CD4-positive, alpha-beta T cell treated with Interleukin-15 for 4 hours (primary cell): ENCODE measurements around the gene PSD2.

Experiments
- DNase-seq: peaks from one replicate; pipeline ENCODE4 v3.0.0-alpha.2; 2020; ENCODE audit warnings: low spot score

The PSD2 gene

DNA sequence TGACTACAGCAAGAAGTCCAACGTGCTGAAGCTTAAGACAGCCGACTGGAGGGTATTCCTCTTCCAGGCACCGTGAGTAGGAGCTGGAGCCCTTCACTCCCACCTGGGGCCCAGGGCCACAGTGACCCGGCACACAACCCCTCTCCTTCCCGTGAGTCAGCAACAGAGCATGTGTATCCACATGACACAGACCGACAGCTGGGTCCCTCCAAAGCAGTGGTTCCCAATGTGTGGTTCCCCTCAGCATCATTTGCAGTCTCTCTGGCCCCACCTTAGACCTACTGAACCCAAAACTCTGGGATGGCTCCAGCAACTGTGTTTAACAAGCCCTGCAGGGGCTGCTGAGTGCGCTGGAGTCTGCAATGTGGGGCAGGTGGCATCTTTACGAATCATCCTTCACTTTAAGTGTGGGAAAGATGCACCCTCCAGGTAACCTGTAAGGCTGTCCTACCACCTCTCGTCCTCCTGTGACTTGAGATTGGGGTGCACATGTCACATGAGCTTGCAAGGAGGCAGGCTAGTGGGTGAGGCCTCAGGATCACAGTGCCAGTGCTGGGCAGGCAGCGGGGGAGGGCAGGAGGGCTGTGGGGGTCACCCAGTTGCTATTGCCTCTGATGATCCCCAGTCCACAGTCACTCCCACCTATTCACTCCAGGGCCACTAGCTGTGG, 42.2 kb downstream of the PSD2 start:
- no peak for DNase-seq

DNA sequence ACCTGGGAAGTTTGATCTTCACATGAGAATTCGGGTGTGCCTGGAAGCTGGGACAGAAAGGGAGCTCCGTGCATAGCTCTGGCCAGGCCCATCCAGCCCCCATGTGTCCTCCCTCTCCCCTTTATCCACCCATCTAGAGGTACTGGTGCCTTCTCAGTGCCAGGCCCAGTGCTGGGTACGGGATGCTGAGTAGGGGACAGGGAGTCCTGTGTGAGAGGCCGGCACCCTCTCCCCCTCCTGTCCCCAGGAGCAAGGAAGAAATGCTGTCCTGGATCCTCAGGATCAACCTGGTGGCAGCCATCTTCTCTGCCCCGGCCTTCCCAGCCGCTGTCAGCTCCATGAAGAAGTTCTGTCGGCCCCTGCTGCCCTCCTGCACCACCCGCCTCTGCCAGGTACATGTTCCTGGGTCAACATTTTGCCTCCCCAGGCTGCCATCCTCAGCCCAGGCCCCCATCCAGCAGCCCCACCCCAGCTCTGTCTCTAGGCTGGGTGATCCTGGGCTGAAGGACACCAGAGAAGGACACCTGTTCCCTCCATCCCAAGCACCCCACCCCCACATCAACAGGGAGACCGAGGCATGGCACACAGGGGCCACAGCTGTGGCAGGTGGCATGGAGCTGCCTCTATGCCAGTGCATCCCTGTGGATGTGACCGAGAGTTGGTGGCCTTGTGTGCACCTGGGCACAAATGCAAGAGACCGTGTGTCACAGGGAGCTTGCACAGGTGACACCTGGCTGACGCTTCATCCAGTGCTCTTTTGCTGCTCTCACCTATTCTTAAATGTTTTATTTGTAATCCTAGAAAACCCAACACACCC, 43.0 kb downstream of the PSD2 start:
- no peak for DNase-seq

DNA sequence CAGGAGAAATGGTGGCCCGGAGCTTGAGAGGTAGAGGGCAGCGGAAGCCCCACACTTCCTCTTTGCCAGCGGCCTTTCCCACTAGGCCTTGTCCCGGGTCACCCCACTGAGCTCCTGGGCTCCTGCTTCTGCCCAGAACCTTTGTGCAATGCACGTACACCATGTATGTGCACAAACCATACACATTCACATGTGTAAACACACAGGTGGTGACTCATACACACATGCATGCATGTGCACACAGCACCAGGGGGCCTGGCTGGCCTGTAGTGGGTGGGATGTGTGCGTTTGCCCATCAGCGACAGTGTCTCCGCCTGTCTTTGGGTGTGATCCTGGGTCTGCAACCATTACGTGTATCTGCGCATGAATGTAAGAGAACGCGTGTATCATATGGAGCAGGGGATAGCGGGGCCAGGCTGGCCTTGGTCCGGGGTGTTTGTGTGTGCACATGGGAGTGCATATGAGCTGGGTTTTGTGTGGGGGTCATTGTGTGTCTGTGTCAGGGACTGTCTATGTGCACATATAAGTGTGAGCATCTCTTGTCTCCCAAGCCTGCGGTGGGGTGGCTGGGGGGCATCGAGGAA, 43.7 kb downstream of the PSD2 start:
- no peak for DNase-seq

DNA sequence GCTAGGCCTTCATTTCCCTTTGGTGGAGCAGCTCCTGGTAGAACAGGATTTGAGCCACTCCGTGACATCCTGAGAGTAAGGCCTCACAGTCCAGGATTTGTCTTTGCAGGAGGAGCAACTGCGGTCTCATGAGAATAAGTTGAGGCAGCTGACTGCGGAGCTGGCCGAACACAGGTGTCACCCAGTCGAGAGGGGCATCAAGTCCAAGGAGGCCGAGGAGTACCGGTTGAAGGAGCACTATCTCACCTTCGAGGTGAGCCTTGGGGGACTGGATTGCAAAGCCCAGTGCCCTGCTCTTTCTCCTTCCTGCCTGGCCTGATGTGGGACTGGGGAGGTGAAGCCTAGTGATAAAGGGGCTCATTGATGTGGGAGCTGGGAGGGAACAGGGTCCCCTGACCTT, 44.3 kb downstream of the PSD2 start:
- no peak for DNase-seq

DNA sequence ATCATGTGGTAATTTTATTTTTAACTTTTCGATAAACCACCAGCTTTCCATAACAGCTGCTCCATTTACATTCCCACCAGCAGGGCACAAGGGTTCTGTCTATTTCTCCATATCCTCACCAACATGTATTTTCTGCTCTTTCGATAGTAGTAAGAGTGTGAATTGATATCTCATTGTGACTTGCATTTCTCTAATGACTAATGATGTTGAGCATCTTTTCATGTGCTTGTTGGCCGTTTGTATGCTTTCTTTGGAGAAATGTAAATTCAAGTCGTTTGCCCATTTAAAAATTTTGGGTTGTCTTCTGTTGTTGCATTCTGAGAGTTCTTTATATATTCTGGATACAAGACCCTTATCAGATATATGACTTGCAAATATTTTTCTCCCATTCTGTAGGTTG, 45.9 kb downstream of the PSD2 start:
- no peak for DNase-seq

DNA sequence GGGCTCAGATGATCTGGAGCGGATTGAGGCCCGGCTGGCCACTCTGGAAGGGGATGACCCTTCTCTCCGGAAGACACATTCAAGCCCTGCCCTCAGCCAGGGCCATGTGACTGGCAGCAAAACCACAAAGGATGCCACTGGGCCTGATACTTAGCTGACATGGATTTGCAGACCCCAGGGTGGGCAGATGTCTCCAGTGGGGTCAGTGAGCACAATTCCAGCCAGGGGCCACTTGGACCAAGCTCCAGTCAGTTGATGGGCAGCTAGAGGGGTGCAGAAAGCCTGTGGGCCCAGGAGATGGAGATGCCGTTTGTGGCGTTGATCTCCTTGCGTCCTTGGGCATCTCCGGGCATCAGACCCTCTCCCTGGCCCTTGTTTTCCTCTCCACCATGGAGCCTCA, 46.7 kb downstream of the PSD2 start:
- DNase-seq: no peak

DNA sequence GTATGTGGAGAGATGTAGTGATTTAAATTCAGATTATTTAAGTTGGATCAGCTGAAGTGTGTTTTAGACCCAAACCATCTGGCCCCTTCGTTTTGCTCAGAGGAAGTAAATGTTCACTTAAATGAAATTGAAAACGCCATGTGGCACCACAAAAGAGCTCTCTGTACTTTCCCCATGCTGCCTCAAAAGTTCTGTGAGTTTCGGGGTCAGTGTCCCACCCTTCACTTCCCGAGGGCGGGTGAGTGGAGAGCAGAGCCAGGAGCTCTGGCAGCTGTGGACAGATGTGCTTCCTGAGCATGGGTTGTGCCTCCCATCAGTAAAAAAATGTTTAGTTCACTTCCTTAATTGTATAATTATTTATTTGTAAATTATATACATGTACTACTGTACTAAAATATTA, 48.4 kb downstream of the PSD2 start:
- no peak for DNase-seq

DNA sequence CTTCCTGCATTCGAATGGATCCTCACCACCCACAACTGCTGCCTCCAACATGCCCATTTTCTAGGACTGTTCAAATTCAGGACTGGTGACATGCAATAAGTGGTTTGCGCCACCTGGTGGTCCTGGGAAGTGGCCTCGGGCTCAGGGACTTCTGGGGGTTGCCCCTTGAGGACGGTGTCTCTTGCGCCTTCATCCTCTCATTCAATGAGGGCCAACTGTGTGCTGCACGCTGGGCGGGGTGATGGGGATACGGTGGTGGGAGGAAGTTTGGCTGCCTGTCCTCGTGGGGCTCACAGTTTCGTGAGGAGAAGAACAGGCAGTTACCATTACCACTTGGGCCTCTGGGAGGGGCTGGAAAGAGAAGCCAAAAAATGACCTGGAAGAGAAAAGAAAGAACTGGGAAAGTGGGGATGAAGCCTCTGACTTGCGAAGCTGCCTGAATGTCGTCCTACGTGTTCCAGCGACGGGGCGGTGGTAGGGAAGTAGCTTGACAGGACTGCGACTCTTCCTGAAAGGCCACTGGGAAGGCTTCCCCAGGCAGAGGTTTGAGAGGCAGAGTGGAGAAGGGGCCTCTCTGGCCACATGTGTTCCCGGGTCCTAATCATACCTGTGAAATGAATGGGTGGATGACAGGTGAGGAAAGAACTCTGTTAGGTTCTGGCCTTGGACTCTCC, 49.0 kb downstream of the PSD2 start:
- DNase-seq: peak; percentile 64

DNA sequence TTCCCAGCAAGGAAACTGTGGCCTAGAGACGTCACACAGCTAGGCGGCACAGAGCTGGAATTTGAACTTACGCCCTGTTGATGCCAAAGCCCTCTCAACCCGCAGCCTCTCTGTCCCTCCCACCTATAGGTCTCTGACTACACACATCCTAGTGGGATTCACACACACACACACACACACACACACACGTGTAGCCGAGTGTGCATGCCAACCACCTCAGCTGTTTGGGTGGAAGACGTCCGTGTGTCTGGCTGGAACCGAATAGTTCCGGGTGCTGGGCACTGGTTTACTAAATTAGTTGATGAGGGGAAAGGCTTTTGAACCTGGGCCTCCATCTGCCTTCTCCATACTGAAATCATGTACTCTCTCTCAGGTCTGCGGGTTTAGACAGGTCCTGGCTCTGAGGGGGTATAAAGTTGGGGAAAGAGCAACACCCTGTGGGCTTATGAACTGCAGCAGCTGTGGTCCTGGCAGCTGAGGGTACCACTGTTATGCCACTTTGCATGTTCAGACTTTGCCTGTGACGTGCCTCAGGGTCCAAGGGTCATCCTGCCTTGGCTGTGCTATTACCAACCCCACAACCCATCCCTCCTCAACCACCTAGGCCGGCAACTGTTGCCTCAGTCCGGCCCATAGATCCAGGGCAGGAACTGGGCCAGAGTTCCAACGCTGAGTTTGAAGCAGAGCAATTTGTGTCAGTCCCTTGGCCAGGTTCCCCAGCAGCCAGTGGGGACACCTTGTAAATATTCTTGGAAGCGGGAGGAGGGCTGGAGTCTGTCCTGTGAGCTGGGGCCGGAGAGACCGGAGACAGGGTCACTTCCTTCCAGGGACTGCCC, 50.5 kb downstream of the PSD2 start:
- DNase-seq: no peak

DNA sequence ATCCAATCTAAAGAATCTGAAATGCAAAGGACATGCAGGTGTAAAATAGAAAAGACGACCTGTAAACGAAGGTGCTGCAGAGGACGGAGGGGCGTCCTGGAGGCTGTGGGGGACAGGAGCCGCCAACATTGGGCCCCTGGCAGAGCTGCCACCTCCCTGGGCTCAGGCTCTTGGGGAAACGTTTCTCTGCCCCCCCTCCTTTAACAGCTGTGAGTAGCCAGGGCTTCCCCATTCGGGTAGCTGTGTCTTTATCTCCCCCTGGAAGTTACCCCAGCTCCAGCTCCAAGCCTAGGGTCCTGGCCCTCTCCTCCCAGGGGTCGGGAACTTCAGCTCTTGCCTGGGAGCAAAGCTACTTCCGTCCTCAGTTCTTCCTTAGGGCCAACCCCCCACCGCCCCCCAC, 51.5 kb downstream of the PSD2 start:
- DNase-seq: no peak

DNA sequence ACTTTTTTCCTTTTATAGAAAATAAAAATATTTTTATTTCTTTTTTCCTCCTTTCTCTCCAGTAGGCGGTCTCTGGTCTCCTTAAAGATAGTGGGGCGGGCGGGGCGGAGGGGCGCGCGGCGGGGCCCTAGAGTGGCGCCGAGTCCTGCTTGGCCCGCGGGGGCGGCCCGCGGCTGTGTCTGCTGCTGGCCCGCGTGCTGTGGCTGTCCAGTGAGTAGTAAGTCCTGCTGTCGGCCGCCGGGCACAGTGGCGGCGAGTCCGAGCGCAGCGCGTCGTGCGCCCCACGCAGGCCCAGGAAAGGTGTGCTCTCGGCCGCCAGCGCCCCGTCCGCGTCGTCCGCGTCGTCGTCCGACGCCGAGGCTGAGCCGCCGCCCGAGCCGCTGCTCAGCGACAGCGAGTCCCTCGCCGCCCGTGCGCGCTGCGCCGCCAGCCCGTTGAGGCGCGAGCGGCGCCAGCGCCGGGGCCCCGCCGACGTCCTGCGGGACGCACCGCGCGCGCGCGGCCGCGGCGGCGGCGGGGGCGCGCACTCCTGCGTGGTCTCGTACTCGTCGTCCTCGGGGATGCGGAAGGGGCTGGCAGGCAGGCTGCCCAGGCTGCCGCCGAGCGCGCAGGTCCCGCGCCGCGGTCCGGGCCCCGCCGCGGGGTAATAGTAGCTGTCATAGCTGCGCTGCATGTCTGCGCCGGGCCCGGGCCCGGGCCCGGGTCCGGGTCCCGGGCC, 52.3 kb downstream of the PSD2 start:
- DNase-seq: peak; percentile 75

DNA sequence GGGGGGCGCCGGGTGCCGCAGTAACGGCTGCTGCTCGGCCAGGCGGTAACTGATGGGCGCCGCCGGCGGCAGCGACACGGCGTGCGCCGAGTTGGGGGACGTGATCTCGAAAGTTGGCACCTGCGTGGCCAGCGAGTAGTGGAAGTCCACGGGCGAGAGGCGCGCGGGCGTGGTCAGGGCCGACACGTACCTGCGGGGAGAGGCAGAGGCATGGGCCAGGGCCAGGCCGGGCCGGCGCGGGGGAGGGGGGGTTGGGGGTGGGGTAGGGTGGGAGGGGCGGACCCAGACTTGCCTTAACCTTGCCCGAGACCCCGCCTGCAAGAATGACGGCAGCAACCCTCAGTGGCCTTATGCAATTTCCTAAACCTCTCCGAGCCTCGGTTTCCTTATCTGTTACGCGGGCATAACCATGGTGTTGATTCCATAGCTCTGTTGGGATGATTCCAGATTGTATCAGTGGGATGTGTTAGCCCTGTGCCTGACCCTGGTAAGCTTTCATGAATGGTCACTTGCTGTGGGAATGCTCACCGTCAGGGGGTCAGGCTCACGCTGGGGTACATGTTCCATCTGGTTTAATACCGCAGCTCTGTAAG, 53.0 kb downstream of the PSD2 start:
- peak; percentile 5 for DNase-seq

DNA sequence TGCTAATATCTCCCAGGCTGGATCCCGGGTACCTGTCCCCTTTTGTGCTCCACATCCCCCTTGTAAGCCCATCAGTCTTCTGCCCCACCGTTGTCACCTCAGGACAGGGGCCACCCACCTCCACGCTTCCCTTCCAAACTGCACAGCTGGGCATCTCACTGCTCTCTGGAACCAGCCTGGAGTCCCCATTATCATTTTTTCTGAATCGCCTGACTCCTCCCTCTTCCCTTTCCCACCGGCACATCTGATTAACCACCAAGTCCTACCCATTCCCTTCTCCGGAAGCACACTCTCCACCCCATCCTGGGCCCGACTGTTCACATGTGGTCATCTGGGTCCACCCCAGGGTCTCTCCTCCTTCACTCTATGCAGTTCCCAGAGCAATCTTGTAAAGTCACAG, 53.9 kb downstream of the PSD2 start:
- DNase-seq: no peak

DNA sequence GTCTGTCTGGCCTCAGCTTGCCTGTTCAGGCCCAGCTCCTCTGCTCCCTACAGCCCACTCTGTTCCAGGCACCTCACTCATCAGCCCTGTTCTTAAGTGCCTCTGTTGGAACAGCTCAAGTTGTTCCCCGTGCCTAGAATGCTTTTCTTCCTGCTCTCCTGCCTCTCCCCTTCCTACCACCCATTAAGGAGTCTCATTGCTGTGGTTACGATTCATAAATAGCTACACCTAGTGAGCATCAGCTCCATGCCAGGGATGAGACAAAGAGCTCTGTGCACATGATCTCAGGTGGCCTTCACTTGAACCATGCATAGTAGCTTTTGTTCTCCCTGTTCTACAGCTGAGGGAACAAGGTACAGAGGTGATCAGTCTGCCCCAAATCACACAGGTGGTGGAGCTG, 54.3 kb downstream of the PSD2 start:
- no peak for DNase-seq

DNA sequence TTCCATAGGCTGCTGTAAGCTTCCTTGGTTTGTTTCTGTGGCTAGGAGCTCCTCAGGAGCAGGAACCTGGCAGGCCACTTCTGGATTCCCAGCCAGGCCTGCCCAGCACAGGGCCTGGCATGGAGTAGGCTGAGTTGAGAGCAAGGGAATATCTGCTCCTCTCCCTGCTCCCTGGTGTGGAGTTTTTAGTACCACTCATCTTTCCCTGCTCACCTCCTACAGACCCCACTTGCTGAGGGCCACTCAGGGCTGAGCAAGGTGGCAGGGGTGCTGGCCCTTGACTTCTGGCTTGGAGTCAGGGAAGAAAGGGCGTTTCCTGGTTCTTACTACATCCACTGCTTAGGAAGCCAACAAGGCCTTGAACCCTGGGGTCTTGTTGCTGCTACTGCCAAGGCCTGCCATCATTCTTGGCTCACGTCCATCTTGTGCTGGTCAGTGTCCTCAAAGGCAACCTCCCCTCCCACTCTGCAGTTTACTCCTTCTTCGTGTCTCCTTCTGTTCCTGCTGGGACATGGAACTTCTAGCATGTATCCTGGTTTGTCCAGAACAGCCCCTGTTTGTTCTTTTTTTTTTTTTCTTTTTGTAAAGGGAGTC, 54.9 kb downstream of the PSD2 start:
- DNase-seq: no peak

DNA sequence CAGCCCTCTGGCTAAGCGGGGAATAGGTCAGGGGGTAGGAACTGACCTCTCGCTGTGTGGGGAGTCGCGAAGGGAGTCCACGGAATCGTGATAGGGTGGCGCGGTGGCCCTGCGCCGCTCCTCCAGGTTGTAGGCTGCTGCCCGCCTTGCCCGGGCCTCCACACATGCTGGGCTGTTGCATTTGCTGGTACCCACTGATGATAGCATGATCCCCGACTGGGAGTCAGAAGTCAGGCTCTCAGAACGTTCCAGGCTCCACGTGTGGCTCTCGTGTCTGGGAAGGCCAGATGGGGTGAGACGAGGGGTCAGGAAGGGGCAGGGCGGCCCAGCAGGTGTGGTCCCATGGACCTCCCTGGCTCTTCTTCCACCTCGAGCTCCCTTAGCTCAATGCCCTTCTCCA, 56.0 kb downstream of the PSD2 start:
- DNase-seq: no peak

DNA sequence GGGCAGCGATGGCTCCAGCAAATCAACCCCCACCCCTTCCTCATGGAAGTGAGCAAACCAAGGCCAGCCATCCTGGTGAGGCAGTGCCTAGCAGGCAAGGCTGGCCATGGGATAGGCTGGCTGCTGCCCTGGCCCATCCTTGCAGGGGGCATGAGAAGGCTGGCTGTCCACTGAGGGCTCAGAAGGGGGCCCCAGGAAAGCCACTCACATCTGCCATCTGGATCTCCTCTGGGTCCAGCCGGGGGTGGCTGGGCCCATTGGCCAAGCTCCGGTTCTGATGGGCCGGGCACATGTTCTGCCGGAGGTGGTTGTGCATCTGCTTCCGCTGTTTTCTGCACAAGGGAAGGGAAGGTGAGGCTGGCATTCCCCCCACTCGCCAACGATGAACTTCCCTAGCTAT, 57.1 kb downstream of the PSD2 start:
- DNase-seq: no peak

DNA sequence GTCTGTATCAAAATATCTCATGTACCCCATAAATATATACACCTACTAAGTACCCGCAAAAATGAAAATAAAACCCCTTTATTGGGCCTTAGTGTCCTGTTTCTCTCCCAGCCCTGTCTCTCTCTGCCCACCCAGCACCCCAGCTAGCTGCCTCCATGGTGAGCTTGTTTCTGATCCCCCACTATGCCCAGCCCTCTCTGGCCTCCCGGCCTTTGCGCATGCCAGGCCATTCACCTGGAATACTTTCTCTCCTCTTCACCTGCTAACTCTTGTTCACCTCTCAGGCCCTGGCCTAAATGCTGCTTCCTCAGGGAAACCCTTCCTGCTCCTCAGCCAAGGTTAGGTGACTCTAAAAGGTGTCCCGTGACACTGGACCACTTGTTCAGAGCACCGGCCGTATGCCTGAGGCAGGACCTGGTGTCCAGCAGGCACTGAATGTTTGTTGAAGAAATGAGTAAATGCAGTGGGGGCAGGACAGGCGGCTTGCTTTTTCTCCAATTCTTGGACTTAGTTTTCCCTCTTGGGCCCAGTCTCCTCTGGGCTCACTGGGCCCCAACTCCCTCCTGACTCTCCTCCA, 58.5 kb downstream of the PSD2 start:
- DNase-seq: no peak

DNA sequence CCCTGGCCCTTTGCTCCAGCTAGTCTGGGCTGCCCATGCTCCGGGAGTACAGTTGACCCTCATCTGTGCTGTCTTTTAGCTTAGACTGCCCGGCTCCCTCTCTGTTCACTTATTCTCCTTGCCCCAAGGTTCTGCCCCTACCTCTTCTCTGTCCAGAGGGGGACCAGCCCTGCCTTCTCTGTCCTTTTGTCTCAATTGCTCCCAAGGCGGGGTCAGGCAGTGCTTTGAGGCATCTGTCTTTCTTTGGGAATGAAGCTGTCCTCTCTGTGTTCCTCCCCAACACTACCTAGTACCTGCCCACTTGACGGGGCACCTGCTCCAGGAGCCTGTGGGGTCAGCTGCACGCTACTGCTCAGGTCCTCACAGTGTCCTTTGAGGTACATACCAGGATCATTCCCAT, 59.3 kb downstream of the PSD2 start:
- DNase-seq: no peak

DNA sequence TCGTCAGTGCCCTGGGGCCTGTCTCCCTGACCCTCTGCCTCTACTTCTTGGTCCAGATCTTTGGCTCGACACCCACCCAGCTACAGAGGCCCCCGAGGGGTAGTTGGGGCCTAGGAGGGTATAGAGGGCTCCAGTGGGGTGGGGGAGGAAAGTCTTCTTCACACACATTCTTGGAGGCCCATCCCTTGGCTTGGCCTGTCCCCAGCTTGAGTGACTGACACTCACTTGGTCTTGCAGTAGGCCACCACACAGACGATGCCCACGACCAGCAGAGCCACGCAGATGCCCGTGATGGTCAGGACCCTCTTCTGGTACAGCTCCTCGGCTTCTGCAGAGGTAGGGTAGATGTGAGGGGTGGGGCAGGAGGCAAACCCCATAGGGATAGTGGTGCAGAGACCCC, 59.8 kb downstream of the PSD2 start:
- no peak for DNase-seq
